ENCODE results near the gene EFHB.

DNA sequence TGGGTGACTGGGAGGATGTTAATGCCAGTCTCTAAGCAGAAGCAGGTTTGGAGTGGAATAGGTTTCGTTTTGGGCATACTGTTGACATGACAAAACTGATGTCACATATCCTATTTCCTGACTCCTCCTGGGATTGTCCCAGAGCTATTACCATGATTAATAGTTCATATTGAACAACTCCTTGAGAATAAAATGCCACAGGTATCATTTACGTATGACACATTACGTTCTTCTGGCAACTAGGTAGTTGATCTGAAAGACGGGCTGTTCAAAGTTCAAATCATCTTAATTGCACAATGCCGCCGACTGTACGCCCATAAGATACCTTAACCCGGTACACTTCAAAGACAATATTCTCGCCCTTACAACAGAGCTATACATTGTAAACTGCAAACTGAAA is 11.5 kb upstream of the EFHB start:
- TF ChIP-seq, protein P1, sequence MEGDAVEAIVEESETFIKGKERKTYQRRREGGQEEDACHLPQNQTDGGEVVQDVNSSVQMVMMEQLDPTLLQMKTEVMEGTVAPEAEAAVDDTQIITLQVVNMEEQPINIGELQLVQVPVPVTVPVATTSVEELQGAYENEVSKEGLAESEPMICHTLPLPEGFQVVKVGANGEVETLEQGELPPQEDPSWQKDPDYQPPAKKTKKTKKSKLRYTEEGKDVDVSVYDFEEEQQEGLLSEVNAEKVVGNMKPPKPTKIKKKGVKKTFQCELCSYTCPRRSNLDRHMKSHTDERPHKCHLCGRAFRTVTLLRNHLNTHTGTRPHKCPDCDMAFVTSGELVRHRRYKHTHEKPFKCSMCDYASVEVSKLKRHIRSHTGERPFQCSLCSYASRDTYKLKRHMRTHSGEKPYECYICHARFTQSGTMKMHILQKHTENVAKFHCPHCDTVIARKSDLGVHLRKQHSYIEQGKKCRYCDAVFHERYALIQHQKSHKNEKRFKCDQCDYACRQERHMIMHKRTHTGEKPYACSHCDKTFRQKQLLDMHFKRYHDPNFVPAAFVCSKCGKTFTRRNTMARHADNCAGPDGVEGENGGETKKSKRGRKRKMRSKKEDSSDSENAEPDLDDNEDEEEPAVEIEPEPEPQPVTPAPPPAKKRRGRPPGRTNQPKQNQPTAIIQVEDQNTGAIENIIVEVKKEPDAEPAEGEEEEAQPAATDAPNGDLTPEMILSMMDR (IDR thresholded peaks at IDR 0.05), result no peak
- no peak for TF ChIP-seq POLR2A (IDR thresholded peaks at IDR 0.05)

Measured in heart left ventricle (tissue), 13 donors.